EL (cell line): ENCODE results near the gene DSCAML1.

Experiments used
- DNase-seq: peaks from one replicate; pipeline ENCODE4 v3.0.0-alpha.2; 2016

Gene DSCAML1

GRCh38 chr11:117750916-117751662 lies 45.9 kb downstream of the DSCAML1 start:
- no peak for DNase-seq

GRCh38 chr11:117750357-117750756 lies 46.7 kb downstream of the DSCAML1 start:
- no peak for DNase-seq

GRCh38 chr11:117749541-117749910 lies 47.5 kb downstream of the DSCAML1 start:
- no peak for DNase-seq

GRCh38 chr11:117748771-117749540 lies 48.1 kb downstream of the DSCAML1 start:
- DNase-seq, result no peak

- no peak for DNase-seq
Observed at GRCh38 chr11:117747892-117748291, 49.1 kb downstream of the DSCAML1 start.

GRCh38 chr11:117745346-117745745 lies 51.7 kb downstream of the DSCAML1 start:
- DNase-seq, result no peak

GRCh38 chr11:117744471-117745150 lies 52.4 kb downstream of the DSCAML1 start:
- DNase-seq, result no peak

GRCh38 chr11:117743121-117743815 lies 53.7 kb downstream of the DSCAML1 start:
- no peak for DNase-seq

- DNase-seq, result no peak
Observed at GRCh38 chr11:117738246-117738957, 58.6 kb downstream of the DSCAML1 start.

GRCh38 chr11:117735350-117735977 lies 61.6 kb downstream of the DSCAML1 start:
- DNase-seq, result no peak

- no peak for DNase-seq
Observed at GRCh38 chr11:117734601-117735024, 62.4 kb downstream of the DSCAML1 start.

- no peak for DNase-seq
Observed at GRCh38 chr11:117733316-117733715, 63.7 kb downstream of the DSCAML1 start.

GRCh38 chr11:117731722-117732290 lies 65.2 kb downstream of the DSCAML1 start:
- DNase-seq, result no peak

- DNase-seq, result no peak
Observed at GRCh38 chr11:117730208-117730800, 66.7 kb downstream of the DSCAML1 start.

- DNase-seq, result no peak
Observed at GRCh38 chr11:117725048-117725734, 71.8 kb downstream of the DSCAML1 start.

GRCh38 chr11:117724621-117725020 lies 72.4 kb downstream of the DSCAML1 start:
- no peak for DNase-seq

- no peak for DNase-seq
Observed at GRCh38 chr11:117724104-117724503, 72.9 kb downstream of the DSCAML1 start.

- DNase-seq, result no peak
Observed at GRCh38 chr11:117723277-117724024, 73.6 kb downstream of the DSCAML1 start.

- DNase-seq, result no peak
Observed at GRCh38 chr11:117722082-117722481, 74.9 kb downstream of the DSCAML1 start.

GRCh38 chr11:117720061-117720511 lies 76.9 kb downstream of the DSCAML1 start:
- DNase-seq, result no peak
